CD14-positive monocyte (primary cell): ENCODE measurements around the gene SVIL. TPM values are rescaled to one million over a fixed set of nuclear protein-coding genes. Genes with fewer than 3 reads are reported as not detected.
"Not testable (repeated sequence)": the region's sequence is repeated elsewhere in the genome, so short reads cannot be mapped to it uniquely, and the experiment has no call there.

ENCODE experiments used
- DNase-seq, 3 donors: peaks; one replicate each; pipeline ENCODE4 v3.0.0-alpha.2; 2011 to 2022
- H2AFZ ChIP-seq: 2 replicates; pipeline ENCODE4 v1.6.0; 2012; ENCODE audit warnings: mild to moderate bottlenecking, low read depth, low read length, inconsistent platforms; ENCODE audit not compliant: insufficient read depth, poor library complexity, severe bottlenecking
- H3K27ac ChIP-seq, 2 donors: 1 replicate in 1 of 2; 2 replicates in 1 of 2; pipeline ENCODE4 v1.5.1; 2012 to 2013; ENCODE audit warnings: low read length in 2 of 2, control low read depth in 1 of 2, inconsistent platforms in 1 of 2, low read depth in 1 of 2, mild to moderate bottlenecking in 1 of 2
- H3K27me3 ChIP-seq, 2 donors: one replicate each; pipeline versions ENCODE4 v1.6.0 to v1.6.1; 2011 to 2013; ENCODE audit warnings: low read length in 2 of 2; ENCODE audit not compliant: control insufficient read depth in 2 of 2, insufficient read depth in 2 of 2
- H3K36me3 ChIP-seq, 2 donors: replicated peaks in 1 of 2; 1 replicate in 1 of 2; 2 replicates in 1 of 2; pipeline versions ENCODE4 v1.5.1 to v1.6.1; 2012 to 2013; ENCODE audit warnings: low read length in 2 of 2, control low read depth in 1 of 2, inconsistent platforms in 1 of 2, mild to moderate bottlenecking in 1 of 2; ENCODE audit not compliant: insufficient read depth in 2 of 2, control insufficient read depth in 1 of 2
- H3K4me1 ChIP-seq, 2 donors: 1 replicate in 1 of 2; 2 replicates in 1 of 2; pipeline versions ENCODE4 v1.5.1 to v1.6.1; 2012 to 2013; ENCODE audit warnings: low read length in 2 of 2, control low read depth in 1 of 2, inconsistent platforms in 1 of 2, mild to moderate bottlenecking in 1 of 2, moderate library complexity in 1 of 2; ENCODE audit not compliant: insufficient read depth in 2 of 2, control insufficient read depth in 1 of 2
- H3K4me2 ChIP-seq: replicated peaks from 2 replicates; pipeline ENCODE3; 2012; ENCODE audit warnings: low read length, moderate library complexity, mild to moderate bottlenecking; ENCODE audit not compliant: poor library complexity, severe bottlenecking; ENCODE audit errors: extremely low read depth
- H3K4me3 ChIP-seq, 3 experiments: fragments of 200-600 bp in 1 of 3; sonication (generic) in 1 of 3; replicated peaks in 1 of 3; 1 replicate in 2 of 3; 2 replicates in 1 of 3; pipeline ENCODE4 v1.5.1; 2011 to 2013; ENCODE audit warnings: low read length in 3 of 3, mild to moderate bottlenecking in 3 of 3, control low read depth in 2 of 3, low read depth in 2 of 3, inconsistent platforms in 1 of 3, moderate library complexity in 1 of 3
- H3K79me2 ChIP-seq: 2 replicates; pipeline ENCODE4 v1.6.0; 2012; ENCODE audit warnings: mild to moderate bottlenecking, control low read depth, inconsistent platforms, low read length, moderate library complexity; ENCODE audit not compliant: insufficient read depth
- H3K9ac ChIP-seq: 2 replicates; pipeline ENCODE4 v1.6.0; 2017; ENCODE audit warnings: low read length, mild to moderate bottlenecking; ENCODE audit not compliant: insufficient read depth, poor library complexity, severe bottlenecking
- H3K9me3 ChIP-seq, 2 donors: replicated peaks in 1 of 2; 1 replicate in 1 of 2; 2 replicates in 1 of 2; pipeline versions ENCODE4 v1.5.1 to v1.6.1; 2012 to 2013; ENCODE audit warnings: low read length in 2 of 2, control low read depth in 1 of 2; ENCODE audit not compliant: control insufficient read depth in 1 of 2, insufficient read depth in 1 of 2
- H4K20me1 ChIP-seq: 2 replicates; pipeline ENCODE4 v1.6.0; 2012; ENCODE audit warnings: mild to moderate bottlenecking, low read length, control low read depth, moderate library complexity; ENCODE audit not compliant: insufficient read depth
- H3K27ac Mint-ChIP-seq, 7 donors: one replicate each; pipeline ENCODE4 v1.8.0; 2020; ENCODE audit warnings: mild to moderate bottlenecking in 7 of 7, mixed read lengths in 7 of 7, moderate library complexity in 6 of 7, inconsistent platforms in 2 of 7
- H3K27me3 Mint-ChIP-seq, 3 donors: one replicate each; pipeline ENCODE4 v1.8.0; 2021 to 2022; ENCODE audit warnings: low read depth in 3 of 3, mild to moderate bottlenecking in 3 of 3, mixed read lengths in 3 of 3, moderate library complexity in 3 of 3, inconsistent platforms in 1 of 3
- H3K36me3 Mint-ChIP-seq, 2 donors: one replicate each; pipeline ENCODE4 v1.8.0; 2020; ENCODE audit warnings: mixed read lengths in 2 of 2, inconsistent platforms in 1 of 2, mild to moderate bottlenecking in 1 of 2
- H3K4me1 Mint-ChIP-seq: one replicate; pipeline ENCODE4 v1.8.0; 2020; ENCODE audit warnings: mild to moderate bottlenecking, mixed read lengths
- H3K4me3 Mint-ChIP-seq, 2 donors: one replicate each; pipeline ENCODE4 v1.8.0; 2020; ENCODE audit warnings: mild to moderate bottlenecking in 2 of 2, mixed read lengths in 2 of 2, moderate library complexity in 1 of 2
- H3K9me3 Mint-ChIP-seq, 7 donors: one replicate each; pipeline ENCODE4 v1.8.0; 2020 to 2022; ENCODE audit warnings: mixed read lengths in 7 of 7, mild to moderate bottlenecking in 6 of 7, moderate library complexity in 6 of 7, inconsistent platforms in 2 of 7
- WGBS: methylation state at CpG from one replicate; pipeline ENCODE4 v1.1.5; 2013; ENCODE audit warnings: missing lambda C conversion rate; ENCODE audit not compliant: insufficient coverage; 5-methylcytosine and 5-hydroxymethylcytosine counted together
- intact Hi-C, 2 donors: fragments of 100-400 bp; cut with micrococcal nuclease; formaldehyde crosslinking; loops; one replicate each; pipeline versions ENCODE4 v1.15.0 to v1.15.1; 2023
- polyA plus RNA-seq, 3 donors: library from polyadenylated mRNA; depleted of rRNA in 1 of 3; unstranded in 2 of 3; stranded (reverse) in 1 of 3; fragments of 300-500 nt in 2 of 3; fragments of >200 nt in 1 of 3; fragmentation: Illumina TruSeq in 2 of 3; gene quantifications; 1 replicate in 2 of 3; 2 replicates in 1 of 3; pipeline ENCODE4 v1.2.3, GENCODE V29; 2012 to 2021
- TF ChIP-seq, protein P1 (sequence below): fragments of 200-600 bp; IDR thresholded peaks from one replicate; pipeline ENCODE4 v1.8.0; 2022; ENCODE audit warnings: antibody characterized with exemption, mild to moderate bottlenecking

Gene SVIL
- polyA plus RNA-seq, 3 donors, result 2.1 to 14.3 (median 5.8) TPM

DNA sequence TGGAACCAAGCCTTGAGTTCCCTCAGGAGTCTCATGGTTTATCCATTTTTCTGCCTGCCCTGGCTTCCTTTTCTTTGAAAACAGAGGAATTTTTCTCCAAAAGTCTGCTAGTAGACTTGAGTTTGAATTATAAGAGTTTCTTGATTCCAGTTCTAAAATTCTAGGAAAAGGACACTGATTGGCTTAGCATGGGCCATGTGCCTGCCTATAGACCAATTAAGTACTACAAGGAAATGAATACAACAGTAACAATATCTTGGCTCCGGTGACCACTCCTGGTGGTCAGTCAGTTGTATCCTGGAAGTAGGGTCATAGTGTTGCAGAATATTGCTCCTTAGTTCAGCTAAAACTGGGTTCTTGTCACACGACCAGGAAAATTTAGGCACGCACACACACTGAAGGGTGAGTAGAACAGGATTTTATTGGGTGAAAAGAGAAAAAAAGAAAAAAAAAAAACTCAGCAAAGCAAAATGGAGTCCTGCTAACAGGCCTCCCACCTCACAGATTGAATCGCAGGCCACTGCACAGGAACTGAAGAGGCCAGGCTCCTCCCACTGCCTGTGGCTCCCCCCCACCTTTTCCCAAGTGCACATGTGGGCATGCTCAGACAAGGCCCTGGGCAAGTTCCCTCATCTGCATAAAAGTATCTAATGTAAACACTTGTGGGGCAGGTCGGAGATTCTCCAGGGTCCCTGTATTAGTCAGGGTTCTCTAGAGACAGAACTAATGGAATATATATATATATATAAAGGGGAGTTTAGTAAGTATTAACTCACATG is 190.8 kb downstream of the SVIL start:
- Histone ChIP-seq H3K27ac (no peak overlapping the region), H3K9me3 (peaks cover 1 to 3% of the 10 kb centered on the region in 2 donors), H3K27me3 (no peaks in the 10 kb centered on the region), H3K4me3 (no peak overlapping the region), H3K9ac (no peak overlapping the region), H2AFZ (no peak overlapping the region), H3K4me1 (peaks cover 6 to 10% of the 10 kb centered on the region in 2 donors), H3K36me3 (no peaks in the 10 kb centered on the region), H4K20me1 (peaks cover 11% of the 10 kb centered on the region), H3K4me2 (no peak overlapping the region), H3K79me2 (no peaks in the 10 kb centered on the region)
- TF ChIP-seq, protein P1, sequence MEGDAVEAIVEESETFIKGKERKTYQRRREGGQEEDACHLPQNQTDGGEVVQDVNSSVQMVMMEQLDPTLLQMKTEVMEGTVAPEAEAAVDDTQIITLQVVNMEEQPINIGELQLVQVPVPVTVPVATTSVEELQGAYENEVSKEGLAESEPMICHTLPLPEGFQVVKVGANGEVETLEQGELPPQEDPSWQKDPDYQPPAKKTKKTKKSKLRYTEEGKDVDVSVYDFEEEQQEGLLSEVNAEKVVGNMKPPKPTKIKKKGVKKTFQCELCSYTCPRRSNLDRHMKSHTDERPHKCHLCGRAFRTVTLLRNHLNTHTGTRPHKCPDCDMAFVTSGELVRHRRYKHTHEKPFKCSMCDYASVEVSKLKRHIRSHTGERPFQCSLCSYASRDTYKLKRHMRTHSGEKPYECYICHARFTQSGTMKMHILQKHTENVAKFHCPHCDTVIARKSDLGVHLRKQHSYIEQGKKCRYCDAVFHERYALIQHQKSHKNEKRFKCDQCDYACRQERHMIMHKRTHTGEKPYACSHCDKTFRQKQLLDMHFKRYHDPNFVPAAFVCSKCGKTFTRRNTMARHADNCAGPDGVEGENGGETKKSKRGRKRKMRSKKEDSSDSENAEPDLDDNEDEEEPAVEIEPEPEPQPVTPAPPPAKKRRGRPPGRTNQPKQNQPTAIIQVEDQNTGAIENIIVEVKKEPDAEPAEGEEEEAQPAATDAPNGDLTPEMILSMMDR, result no peak
- DNase-seq, result no peak
- Mint-ChIP-seq H3K9me3 (peaks cover 2 to 7% (median 6%) of the 10 kb centered on the region in 7 donors), H3K27ac (no peak overlapping the region), H3K36me3 (peaks cover 7 to 12% of the 10 kb centered on the region in 2 donors), H3K27me3 (peaks cover 0 to under 1% (median 0%) of the 10 kb centered on the region in 3 donors), H3K4me3 (no peak overlapping the region), H3K4me1 (peaks cover 18% of the 10 kb centered on the region)
- WGBS, result 71% methylated on average over 1 of the region's 5 CpGs
- intact Hi-C loops, result no loop called here

DNA sequence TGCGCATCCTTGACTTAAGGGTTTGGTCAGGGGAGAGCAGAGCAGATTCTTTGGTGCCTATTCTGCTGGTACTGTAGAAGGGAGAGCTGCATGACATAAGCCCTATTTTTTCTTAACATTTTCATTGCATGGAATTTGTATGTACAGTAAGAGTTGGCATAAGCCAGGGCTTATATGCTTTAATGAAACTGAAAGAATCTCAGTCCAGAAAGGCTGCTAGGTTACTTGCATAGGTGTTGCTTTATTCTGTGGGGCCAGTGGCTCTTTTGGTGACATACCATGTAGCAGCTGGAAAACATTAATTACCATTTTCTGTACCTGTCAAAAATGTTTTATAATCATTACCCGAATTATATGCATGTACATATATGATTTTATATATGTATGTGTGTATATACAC is 193.8 kb downstream of the SVIL start:
- Mint-ChIP-seq H3K9me3 (peaks cover 14 to 34% (median 27%) of the 10 kb centered on the region in 7 donors), H3K4me3 (no peak overlapping the region), H3K4me1 (peaks cover 9% of the 10 kb centered on the region), H3K27ac (no peak overlapping the region), H3K27me3 (peaks cover 0 to 2% (median 0%) of the 10 kb centered on the region in 3 donors), H3K36me3 (peaks cover 17 to 19% of the 10 kb centered on the region in 2 donors)
- Histone ChIP-seq H3K79me2 (peaks cover 3% of the 10 kb centered on the region), H4K20me1 (no peaks in the 10 kb centered on the region), H3K27me3 (no peaks in the 10 kb centered on the region), H3K4me2 (no peak overlapping the region), H3K4me1 (peaks cover under 1 to 4% of the 10 kb centered on the region in 2 donors), H3K9me3 (peaks cover 21 to 29% of the 10 kb centered on the region in 2 donors), H2AFZ (no peak overlapping the region), H3K36me3 (peaks cover 0 to 10% of the 10 kb centered on the region in 2 donors), H3K4me3 (no peak overlapping the region), H3K27ac (no peak overlapping the region), H3K9ac (no peak overlapping the region)
- intact Hi-C loops, result no loop called here
- no peak for DNase-seq
- 100% methylated on average over 1 of the region's 2 CpGs for WGBS
- TF ChIP-seq, protein P1, result no peak

DNA sequence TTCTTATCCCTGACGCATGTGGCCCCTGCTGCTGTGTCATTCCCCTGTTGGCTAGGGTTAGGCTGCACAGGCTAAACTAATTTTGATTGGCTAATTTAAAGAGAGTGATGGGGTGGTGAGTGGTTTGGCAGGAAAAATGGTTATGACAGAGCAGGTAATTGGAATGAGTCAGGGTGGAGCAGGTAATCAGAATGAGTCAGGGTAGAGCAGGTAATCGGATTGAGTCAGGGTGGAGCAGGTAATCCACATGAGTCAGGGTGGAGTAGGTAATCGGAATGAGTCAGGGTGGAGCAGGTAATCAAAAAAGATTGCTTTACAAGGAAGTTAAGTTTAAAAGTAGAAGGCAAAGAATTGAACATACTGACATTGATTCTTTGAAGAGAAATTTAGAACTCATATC is 195.8 kb downstream of the SVIL start:
- H3K9ac ChIP-seq, H2AFZ ChIP-seq, H3K4me2 ChIP-seq, H3K4me3 ChIP-seq, H3K4me3 Mint-ChIP-seq, intact Hi-C loops, H4K20me1 ChIP-seq, H3K4me1 Mint-ChIP-seq, DNase-seq, H3K27ac ChIP-seq, H3K27ac Mint-ChIP-seq, H3K36me3 ChIP-seq, H3K27me3 Mint-ChIP-seq, H3K4me1 ChIP-seq, H3K27me3 ChIP-seq: not testable (repeated sequence)
- peaks cover 22 to 32% of the 10 kb centered on the region in 2 donors for H3K9me3 ChIP-seq
- Mint-ChIP-seq H3K36me3 (peaks cover 23 to 24% of the 10 kb centered on the region in 2 donors), H3K9me3 (peaks cover 18 to 43% (median 31%) of the 10 kb centered on the region in 7 donors)
- 94% methylated on average over 3 of the region's 3 CpGs for WGBS
- peaks cover 15% of the 10 kb centered on the region for H3K79me2 ChIP-seq
